HG03442 (cell line): ENCODE measurements around the gene NOX3.
"Not testable (repeated sequence)": the region's sequence is repeated elsewhere in the genome, so short reads cannot be mapped to it uniquely, and the experiment has no call there.

Experiments
- ATAC-seq: cut with Tn5 transposase; IDR thresholded peaks from one replicate; pipeline ENCODE4 v1.9.1; 2021; ENCODE audit warnings: mild to moderate bottlenecking, moderate library complexity; ENCODE audit not compliant: unreplicated experiment

The NOX3 gene

GRCh38 chr6:155470979-155471616 is 15.5 kb upstream of the NOX3 start:
- not testable (repeated sequence) for ATAC-seq

DNA sequence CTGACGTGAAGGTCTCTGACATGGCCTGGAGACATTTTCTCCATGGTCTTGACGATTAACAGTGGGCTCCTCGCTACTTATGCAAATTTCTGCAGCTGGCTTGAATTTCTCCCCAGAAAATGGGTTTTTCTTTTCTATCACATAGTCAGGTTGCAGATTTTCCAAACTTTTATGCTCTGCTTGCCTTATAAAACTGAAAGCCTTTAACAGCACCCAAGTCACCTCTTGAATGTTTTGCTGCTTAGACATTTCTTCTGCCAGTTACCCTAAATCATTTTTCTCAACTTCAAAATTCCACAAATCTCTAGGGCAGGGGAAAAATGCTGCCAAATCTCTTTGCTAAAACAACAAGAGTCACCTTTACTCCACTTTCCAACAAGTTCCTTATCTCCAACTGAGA is 12.9 kb upstream of the NOX3 start:
- not testable (repeated sequence) for ATAC-seq

GRCh38 chr6:155466539-155466938 is 10.9 kb upstream of the NOX3 start:
- ATAC-seq = no peak

GRCh38 chr6:155461556-155461955 is 5.9 kb upstream of the NOX3 start:
- ATAC-seq = no peak

DNA sequence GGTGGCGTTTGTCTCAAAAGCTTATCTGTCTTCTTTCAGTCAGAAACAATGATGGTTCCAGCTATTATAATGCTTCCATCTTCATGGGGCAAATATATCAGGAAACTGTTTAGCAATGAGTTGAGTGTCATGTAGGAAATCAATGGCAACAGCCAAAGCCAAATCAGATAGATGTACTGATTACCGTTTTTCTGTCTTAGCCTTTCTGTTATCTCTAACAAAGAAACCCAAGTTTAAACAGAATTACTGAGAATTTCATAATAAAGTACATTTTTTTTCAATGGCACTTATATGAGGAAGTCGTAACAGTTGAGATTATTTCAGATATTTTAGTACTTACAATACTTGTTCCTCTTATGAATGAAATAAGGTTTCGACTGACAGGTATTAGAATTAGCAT is 1.2 kb downstream of the NOX3 start:
- no peak for ATAC-seq

DNA sequence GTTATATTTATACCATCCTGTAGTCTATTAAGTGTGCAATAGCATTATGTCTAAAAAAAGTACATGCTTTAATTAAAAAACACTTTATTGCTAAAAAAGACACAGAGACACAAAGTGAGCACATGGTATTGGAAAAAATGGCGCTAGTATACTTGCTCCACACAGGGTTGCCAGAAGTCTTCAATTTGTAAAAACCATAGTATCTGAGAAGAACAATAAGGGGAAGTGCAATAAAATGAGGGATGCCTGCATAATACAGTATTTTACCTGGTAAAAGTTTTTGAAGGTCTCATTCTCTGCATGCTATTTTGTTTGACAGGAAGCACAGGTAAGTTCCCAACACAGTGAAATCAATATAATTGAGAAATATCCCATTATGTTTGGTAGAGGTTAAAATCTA is 1.6 kb downstream of the NOX3 start:
- ATAC-seq = no peak

DNA sequence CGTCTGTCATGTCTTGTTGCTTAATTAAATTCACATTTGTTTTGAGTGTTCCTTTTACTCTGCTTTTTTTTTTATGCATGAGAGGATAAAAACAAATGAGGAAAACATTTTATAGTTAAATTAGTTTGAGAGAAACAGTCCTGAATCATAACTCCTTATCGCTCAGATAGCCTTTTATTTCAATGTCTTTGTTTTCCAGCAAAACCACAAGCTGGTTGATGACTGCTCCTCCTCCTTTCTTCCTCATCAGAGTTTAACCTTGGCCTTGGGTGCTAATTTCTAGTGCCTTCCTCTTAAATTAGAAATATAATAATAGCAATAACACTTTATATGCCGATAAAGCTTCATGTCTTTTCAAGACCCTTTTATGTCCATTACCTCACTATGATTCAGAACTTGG is 3.1 kb downstream of the NOX3 start:
- ATAC-seq = no peak

- ATAC-seq = not testable (repeated sequence)
Observed at GRCh38 chr6:155451530-155451929, 4.1 kb downstream of the NOX3 start.

DNA sequence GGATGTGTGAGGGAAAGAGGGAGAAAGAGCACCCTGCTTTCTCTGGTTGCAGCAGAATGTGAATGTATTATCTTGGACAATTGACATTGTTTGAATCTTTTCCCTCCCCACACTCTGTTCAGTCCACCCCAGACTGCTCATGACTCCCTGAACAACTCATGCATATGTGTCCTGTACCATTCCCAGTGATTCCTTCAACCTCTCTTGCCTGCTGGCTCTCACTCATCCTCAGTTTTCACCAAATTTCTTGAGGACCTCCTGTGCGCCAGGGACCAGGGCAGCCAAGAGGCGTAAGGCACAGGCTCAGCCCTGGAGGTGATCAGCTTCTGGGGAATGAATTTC is 5.4 kb downstream of the NOX3 start:
- no peak for ATAC-seq

- no peak for ATAC-seq
Observed at GRCh38 chr6:155449450-155450239, 6.0 kb downstream of the NOX3 start.

- ATAC-seq = no peak
Observed at GRCh38 chr6:155448668-155449449, 6.8 kb downstream of the NOX3 start.

DNA sequence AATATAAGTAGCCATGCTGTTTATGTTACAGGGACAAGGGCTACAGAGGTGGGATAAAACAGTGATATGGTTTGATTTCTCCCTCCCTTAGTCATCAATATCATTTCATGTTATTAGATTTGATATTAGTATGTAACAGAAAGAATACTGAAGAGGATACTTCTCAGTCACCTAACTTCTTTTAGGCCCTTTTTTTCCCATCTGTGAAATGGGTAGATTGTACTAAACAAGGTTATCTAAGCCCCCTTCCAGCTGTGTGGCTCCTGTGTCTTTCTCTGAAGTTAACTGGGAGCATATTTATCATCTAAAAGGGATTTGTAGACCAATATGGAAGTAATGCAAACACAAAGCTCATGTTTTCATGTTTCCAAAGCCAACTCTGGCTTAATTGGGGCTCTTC is 7.7 kb downstream of the NOX3 start:
- no peak for ATAC-seq

DNA sequence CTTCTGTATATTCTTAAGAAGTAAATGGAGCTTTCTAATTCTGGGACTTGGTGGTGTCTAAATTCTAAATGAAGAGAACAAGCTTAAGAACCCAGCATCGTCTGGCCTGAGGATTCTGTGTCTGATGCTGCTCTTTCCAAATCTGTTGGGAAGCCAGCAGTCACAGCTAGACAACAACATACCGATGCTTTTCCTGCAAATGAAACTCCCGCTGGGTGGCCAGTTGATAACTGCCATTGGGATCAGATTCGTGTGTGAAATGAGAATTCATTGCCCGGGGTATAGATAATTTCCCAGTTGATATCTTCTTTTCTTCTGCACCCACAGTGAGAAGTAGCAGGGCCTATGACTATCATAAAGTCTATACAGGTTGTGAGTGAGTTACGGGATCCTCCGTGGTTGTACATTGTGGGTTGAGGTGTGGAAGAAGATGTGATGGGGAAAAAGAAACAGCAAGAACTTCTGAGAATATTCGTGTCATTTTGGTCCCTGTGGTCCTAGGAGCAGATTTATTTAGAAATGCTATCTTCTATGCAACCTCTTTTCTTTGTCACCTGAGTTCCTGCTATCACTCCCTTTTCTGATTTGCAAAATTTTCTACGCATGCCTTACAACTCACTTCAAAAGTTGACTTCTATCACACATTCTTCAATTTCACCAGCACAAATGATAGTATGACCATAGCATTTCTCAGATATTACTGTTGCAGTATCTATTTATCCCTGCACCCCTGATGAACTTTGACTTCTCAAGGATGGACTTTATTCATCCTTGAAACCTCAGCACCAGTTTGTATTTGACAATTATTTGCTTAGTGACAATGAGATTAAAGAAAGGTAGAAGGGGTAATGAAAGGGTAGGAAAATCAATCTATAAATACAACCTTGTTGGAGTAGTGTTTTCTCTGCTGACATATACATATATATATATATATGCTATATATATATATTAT is 10.4 kb downstream of the NOX3 start:
- ATAC-seq = no peak

GRCh38 chr6:155444120-155444917 is 11.3 kb downstream of the NOX3 start:
- ATAC-seq = no peak

DNA sequence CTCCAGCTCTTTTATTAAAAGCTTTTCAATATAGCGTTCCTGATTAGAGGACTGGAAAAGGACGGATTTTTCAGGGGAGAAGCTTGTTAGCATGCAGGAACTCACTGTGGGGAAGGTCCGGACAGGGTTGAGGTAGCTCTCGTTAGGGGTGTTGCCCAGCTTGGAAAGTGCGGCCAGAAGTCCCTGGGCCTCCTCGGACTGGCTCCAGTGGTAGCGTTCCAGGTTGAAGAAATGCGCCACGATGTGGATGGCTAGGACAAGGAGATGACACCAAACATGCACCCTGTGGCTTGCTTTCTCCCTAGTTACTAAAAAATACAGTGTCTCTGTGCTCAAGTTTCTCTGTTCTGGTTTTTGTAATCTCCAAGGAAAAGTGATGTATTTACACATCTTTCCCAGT is 12.5 kb downstream of the NOX3 start:
- ATAC-seq = no peak

DNA sequence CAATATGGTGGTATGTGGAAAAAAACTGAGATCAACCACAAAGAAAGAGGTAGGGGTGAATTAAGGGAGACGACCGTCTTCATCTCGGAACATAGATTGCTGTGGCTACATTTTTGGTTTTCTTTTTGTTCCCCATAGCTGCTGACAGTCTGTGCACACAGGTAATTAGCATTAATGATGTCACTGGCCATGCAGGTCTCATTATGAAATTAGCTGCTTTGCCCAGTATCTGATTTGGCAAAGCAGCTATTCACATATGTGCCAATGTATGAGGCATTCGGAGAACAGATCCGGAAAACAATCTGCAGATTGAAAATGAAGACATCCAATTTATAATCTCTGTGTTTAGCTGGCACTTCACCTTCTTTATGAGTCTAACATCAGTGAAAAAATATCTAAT is 13.1 kb downstream of the NOX3 start:
- no peak for ATAC-seq

DNA sequence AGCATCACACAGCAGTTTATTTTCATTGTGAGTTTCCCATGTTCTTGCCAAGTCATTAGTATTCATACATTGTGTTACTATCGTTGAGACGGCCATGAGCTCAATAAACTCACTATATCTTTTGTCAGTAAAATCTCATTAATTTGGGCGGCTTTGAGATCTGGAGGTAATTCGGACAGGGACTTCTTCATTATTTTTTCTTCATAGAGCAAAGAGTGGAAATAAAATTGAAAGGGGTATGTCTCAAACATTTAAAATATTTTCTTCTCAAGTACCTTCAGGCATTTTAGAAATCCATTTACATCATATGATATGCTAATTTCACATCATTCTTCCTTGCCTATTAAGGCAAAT is 14.6 kb downstream of the NOX3 start:
- no peak for ATAC-seq

DNA sequence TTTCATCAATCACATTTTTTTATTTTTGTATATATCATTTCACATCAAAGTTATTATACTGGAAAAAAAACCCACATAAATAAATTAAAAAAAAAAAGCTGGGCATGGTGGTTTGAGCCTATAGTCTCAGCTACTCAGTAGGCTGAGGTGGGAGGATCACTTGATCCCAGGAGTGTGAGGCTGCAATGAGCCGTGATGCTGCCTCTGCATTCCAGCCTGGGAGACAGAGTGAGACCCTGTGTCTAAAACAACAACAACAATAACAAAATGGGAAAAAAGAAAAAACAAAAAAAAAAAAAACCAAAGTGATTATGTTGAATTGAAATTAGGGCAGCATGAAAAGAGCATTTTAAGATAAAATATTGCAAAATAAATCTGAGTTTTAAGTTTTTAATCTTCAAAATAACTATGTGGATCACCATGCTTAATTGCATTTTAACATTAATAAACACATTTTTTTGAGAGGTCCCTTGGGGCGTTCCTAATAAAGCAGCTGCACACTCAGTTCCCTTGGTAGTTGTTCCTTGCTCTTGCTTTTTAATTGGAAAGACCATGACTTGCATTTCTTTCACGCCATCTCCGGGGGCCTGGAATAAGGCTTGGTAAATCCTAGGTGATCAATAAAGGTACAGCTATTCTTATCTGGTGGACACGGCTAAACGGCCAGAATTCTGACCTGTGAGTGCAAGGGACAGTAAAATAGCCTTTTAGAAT is 15.1 kb downstream of the NOX3 start:
- ATAC-seq = no peak

- ATAC-seq = no peak
Observed at GRCh38 chr6:155439376-155439775, 16.3 kb downstream of the NOX3 start.
